Keratinocyte (primary cell): ENCODE measurements around the gene KIAA1217.

Experiments used
- EZH2 ChIP-seq: IDR thresholded peaks from one replicate; pipeline ENCODE4 v1.6.1; 2012; ENCODE audit warnings: inconsistent platforms, mild to moderate bottlenecking, low read length, moderate library complexity
- TF ChIP-seq, protein P1 (sequence below), 3 experiments: IDR thresholded peaks in 1 of 3; conservative IDR thresholded peaks in 1 of 3; optimal IDR thresholded peaks in 1 of 3; 2 replicates in 2 of 3; 3 replicates in 1 of 3; pipeline versions ENCODE3 to v1.5.1; 2011; ENCODE audit warnings: low read length in 3 of 3, mild to moderate bottlenecking in 3 of 3, moderate library complexity in 2 of 3, control low read depth in 1 of 3, inconsistent platforms in 1 of 3; ENCODE audit not compliant: insufficient read depth in 2 of 3; ENCODE audit errors: extremely low read depth in 1 of 3

DNA sequence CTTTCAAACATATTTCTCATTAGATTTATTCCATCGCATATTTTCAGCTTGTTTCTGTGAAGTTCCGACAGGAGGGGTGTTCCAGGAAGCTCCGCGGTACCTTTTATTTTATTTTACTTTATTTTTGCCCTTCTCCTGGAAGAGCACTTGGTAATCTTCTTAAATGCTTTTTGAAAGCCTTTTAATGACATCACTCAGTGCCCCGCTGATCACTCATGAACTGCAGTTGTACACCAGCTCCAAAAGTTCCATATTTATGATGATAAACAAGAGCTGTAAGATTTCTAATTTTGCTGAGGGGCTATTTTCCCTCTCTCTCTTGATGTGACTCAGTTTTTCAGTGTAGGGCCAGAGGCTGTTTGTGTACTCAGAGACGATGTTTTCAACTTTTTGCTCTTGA lies 144.4 kb downstream of the KIAA1217 start:
- no peak for TF ChIP-seq EZH2
- TF ChIP-seq, protein P1, sequence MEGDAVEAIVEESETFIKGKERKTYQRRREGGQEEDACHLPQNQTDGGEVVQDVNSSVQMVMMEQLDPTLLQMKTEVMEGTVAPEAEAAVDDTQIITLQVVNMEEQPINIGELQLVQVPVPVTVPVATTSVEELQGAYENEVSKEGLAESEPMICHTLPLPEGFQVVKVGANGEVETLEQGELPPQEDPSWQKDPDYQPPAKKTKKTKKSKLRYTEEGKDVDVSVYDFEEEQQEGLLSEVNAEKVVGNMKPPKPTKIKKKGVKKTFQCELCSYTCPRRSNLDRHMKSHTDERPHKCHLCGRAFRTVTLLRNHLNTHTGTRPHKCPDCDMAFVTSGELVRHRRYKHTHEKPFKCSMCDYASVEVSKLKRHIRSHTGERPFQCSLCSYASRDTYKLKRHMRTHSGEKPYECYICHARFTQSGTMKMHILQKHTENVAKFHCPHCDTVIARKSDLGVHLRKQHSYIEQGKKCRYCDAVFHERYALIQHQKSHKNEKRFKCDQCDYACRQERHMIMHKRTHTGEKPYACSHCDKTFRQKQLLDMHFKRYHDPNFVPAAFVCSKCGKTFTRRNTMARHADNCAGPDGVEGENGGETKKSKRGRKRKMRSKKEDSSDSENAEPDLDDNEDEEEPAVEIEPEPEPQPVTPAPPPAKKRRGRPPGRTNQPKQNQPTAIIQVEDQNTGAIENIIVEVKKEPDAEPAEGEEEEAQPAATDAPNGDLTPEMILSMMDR (optimal IDR thresholded peaks at IDR 0.05 in 1 of 3, IDR thresholded peaks at IDR 0.05 in 1 of 3, conservative IDR thresholded peaks at IDR 0.05 in 1 of 3; ENCODE audit: extremely low read depth in 1 of 3, insufficient read depth in 2 of 3, low read length in 3 of 3), result no peak
